ENCODE results near the gene COG1.

The COG1 gene

GRCh38 chr17:73199751-73200317 is 7.0 kb downstream of the COG1 start:
- no peak for DNase-seq (ENCODE audit: low read depth, low spot score)

GRCh38 chr17:73200476-73200875 is 7.6 kb downstream of the COG1 start:
- DNase-seq (ENCODE audit: low read depth, low spot score) = no peak

- no peak for DNase-seq (ENCODE audit: low read depth, low spot score)
Measured at GRCh38 chr17:73201215-73202069, 8.6 kb downstream of the COG1 start.

- peak; percentile 42 for DNase-seq (ENCODE audit: low read depth, low spot score)
Measured at GRCh38 chr17:73203135-73203787, 10.4 kb downstream of the COG1 start.

GRCh38 chr17:73203788-73204479 is 11.1 kb downstream of the COG1 start:
- DNase-seq (ENCODE audit: low read depth, low spot score) = no peak

- DNase-seq (ENCODE audit: low read depth, low spot score) = no peak
Measured at GRCh38 chr17:73205459-73205961, 12.7 kb downstream of the COG1 start.

GRCh38 chr17:73208139-73208827 is 15.4 kb downstream of the COG1 start:
- DNase-seq (ENCODE audit: low read depth, low spot score) = no peak

- no peak for DNase-seq (ENCODE audit: low read depth, low spot score)
Measured at GRCh38 chr17:73209436-73209835, 16.6 kb downstream of the COG1 start.

GRCh38 chr17:73210002-73210678 is 17.3 kb downstream of the COG1 start:
- DNase-seq (ENCODE audit: low read depth, low spot score) = no peak

- DNase-seq (ENCODE audit: low read depth, low spot score) = no peak
Measured at GRCh38 chr17:73211745-73212144, 18.9 kb downstream of the COG1 start.

- DNase-seq (ENCODE audit: low read depth, low spot score) = no peak
Measured at GRCh38 chr17:73214008-73214407, 21.2 kb downstream of the COG1 start.

- DNase-seq (ENCODE audit: low read depth, low spot score) = no peak
Measured at GRCh38 chr17:73214851-73215250, 22.0 kb downstream of the COG1 start.

GRCh38 chr17:73215447-73215846 is 22.6 kb downstream of the COG1 start:
- DNase-seq (ENCODE audit: low read depth, low spot score) = no peak

- no peak for DNase-seq (ENCODE audit: low read depth, low spot score)
Measured at GRCh38 chr17:73223626-73224230, 30.9 kb downstream of the COG1 start.

GRCh38 chr17:73224237-73224636 is 31.4 kb downstream of the COG1 start:
- DNase-seq (ENCODE audit: low read depth, low spot score) = no peak

GRCh38 chr17:73224663-73225305 is 31.9 kb downstream of the COG1 start:
- DNase-seq (ENCODE audit: low read depth, low spot score) = no peak

GRCh38 chr17:73226556-73227172 is 33.8 kb downstream of the COG1 start:
- peak; percentile 36 for DNase-seq (ENCODE audit: low read depth, low spot score)

- no peak for DNase-seq (ENCODE audit: low read depth, low spot score)
Measured at GRCh38 chr17:73227379-73227778, 34.5 kb downstream of the COG1 start.

- DNase-seq (ENCODE audit: low read depth, low spot score) = no peak
Measured at GRCh38 chr17:73227944-73228343, 35.1 kb downstream of the COG1 start.

Measured in astrocyte of the hippocampus (primary cell).